Naive thymus-derived CD8-positive, alpha-beta T cell (primary cell): ENCODE measurements around the gene MID1. TPM values are rescaled to one million over a fixed set of nuclear protein-coding genes. Genes with fewer than 3 reads are reported as not detected.
A peak's percentile ranks its signal among the peaks of the same experiment; 100 is the strongest.

Experiments used
- ATAC-seq, 2 donors: fragments of 150-1000 bp; cut with Tn5 transposase in 1 of 2; sonication (Bioruptor Pico), chemical (Tn5 transposase) in 1 of 2; 1 replicate in 1 of 2; 2 replicates in 1 of 2; pipeline ENCODE4 v1.10.0; 2021; ENCODE audit warnings: mild to moderate bottlenecking in 2 of 2, moderate library complexity in 2 of 2
- POLR2A ChIA-PET: fragments of 350-600 bp; sonication (Branson Sonifier 250); formaldehyde crosslinking; loops from one replicate; lab custom pipeline; 2021; ENCODE audit warnings: antibody characterized with exemption; lab: Charles Lee
- DNase-seq, 10 donors: peaks; one replicate each; pipeline versions ENCODE4 v3.0.0 to v3.0.0-alpha.2; 2020 to 2022
- H3K27ac Mint-ChIP-seq, 10 donors: one replicate each; pipeline ENCODE4 v1.8.0; 2020 to 2022; ENCODE audit warnings: mild to moderate bottlenecking in 10 of 10, mixed read lengths in 10 of 10, moderate library complexity in 4 of 10, inconsistent platforms in 1 of 10
- H3K27me3 Mint-ChIP-seq, 5 donors: one replicate each; pipeline ENCODE4 v1.8.0; 2021 to 2022; ENCODE audit warnings: mixed read lengths in 5 of 5
- H3K36me3 Mint-ChIP-seq, 3 donors: one replicate each; pipeline ENCODE4 v1.8.0; 2020 to 2022; ENCODE audit warnings: mixed read lengths in 3 of 3, mild to moderate bottlenecking in 2 of 3, inconsistent platforms in 1 of 3
- H3K4me1 Mint-ChIP-seq, 4 donors: one replicate each; pipeline ENCODE4 v1.8.0; 2021 to 2022; ENCODE audit warnings: mixed read lengths in 4 of 4
- H3K4me3 Mint-ChIP-seq, 10 donors: one replicate each; pipeline ENCODE4 v1.8.0; 2020 to 2022; ENCODE audit warnings: mild to moderate bottlenecking in 10 of 10, mixed read lengths in 10 of 10, moderate library complexity in 6 of 10, inconsistent platforms in 1 of 10
- H3K9me3 Mint-ChIP-seq, 9 donors: one replicate each; pipeline ENCODE4 v1.8.0; 2020 to 2022; ENCODE audit warnings: mixed read lengths in 9 of 9, mild to moderate bottlenecking in 3 of 9, inconsistent platforms in 1 of 9, moderate library complexity in 1 of 9
- polyA plus RNA-seq, 3 donors: library from polyadenylated mRNA; unstranded; fragments of 300-500 nt; fragmentation: Illumina TruSeq; gene quantifications; one replicate each; pipeline ENCODE4 v1.2.3, GENCODE V29; 2021
- total RNA-seq, 8 experiments: library from RNA in 2 of 8; stranded (reverse) in 2 of 8; gene quantifications; one replicate each; pipeline ENCODE4 v1.2.3 and lab custom pipeline; 2021 to 2026

MID1 gene
- total and polyA plus RNA-seq, 5 experiments from 2014 or later: 0.31 TPM; not detected in 4

DNA sequence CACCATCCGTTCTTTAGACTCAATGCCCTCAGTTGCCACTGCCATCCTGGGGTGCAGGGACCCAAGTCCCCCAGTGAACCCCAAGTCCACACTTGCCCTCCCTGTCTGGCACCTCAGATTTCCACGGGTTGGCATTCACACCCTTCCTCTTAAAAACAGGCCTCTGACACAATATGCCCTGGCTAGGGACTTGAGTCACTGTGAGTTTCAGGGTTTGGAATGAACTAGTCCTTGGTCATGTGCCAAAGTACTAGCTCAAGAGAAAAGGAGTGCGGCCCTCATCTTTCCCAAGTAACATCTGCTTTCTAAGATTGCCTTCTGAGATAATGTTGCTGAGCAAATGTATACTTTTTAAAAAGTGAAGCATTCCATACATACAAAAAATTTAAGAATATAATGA is 134.0 kb downstream of the MID1 start:
- POLR2A ChIA-PET: no interaction called here
- no peak overlapping the region for H3K27ac Mint-ChIP-seq
- no peaks in the 10 kb centered on the region for H3K4me1 Mint-ChIP-seq

DNA sequence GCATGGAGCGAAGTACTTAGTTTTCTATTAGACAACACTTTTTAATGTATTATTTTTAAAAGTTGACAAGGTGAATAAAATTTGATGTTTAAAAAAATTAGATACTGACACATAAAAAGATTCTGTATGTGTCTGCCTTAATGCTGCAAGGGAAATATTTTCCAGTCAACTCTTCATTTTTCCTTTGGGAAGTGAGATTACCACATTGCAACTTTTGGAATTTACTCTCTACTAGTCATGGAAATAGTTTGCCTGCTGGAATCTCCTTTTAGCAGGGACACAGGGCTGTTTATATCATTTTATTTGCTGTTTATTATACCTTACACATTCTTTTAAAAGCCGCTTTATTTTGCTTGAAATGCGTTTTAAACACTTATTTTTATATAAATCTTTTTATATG is 135.1 kb downstream of the MID1 start:
- DNase-seq (no peak), ATAC-seq (no peak)
- no peaks in the 10 kb centered on the region for H3K27me3 Mint-ChIP-seq
- H3K27ac Mint-ChIP-seq: no peak overlapping the region
- POLR2A ChIA-PET: no interaction called here
- H3K9me3 Mint-ChIP-seq: peaks cover 0 to 8% (median 0%) of the 10 kb centered on the region in 9 donors
- no peaks in the 10 kb centered on the region for H3K36me3 Mint-ChIP-seq
- no peaks in the 10 kb centered on the region for H3K4me1 Mint-ChIP-seq
- no peak overlapping the region for H3K4me3 Mint-ChIP-seq

More for the DNA sequence above, 134.0 kb downstream of the MID1 start:
- no peaks in the 10 kb centered on the region for H3K36me3 Mint-ChIP-seq
- ATAC-seq (no peak), DNase-seq (no peak)
- H3K9me3 Mint-ChIP-seq: peaks cover 0 to 5% (median 0%) of the 10 kb centered on the region in 9 donors
- no peak overlapping the region for H3K4me3 Mint-ChIP-seq
- no peaks in the 10 kb centered on the region for H3K27me3 Mint-ChIP-seq

DNA sequence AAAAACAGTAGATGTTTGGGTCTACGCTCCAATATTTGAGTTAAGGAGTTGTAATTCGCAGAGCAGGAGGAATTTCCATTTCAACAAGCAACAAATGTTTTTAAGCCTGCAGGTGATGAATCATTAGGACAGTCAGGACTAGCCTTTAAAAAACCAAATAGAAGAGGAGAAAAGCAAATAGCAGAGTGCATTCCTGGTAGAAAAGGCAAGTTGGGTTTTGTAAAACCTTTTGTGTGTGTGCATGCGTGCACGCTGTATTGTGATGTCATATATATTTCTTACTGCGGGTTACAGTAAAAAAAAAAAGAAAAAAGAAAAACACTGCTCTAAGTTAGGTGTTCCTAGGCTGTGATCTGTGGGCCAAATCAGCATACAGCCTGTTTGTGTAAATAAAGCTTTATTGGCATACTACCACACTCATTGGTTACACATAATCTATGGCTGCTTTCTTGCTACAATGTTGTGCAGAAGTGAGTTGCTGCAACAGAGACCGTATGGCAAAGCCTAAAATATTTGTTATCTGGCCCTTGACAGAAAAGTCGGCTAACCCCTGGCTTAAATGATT is 135.6 kb downstream of the MID1 start:
- ATAC-seq: no peak
- Mint-ChIP-seq H3K4me3 (no peak overlapping the region), H3K4me1 (no peaks in the 10 kb centered on the region), H3K36me3 (no peaks in the 10 kb centered on the region), H3K27me3 (no peaks in the 10 kb centered on the region), H3K9me3 (peaks cover 0 to 8% (median 0%) of the 10 kb centered on the region in 9 donors), H3K27ac (no peak overlapping the region)
- POLR2A ChIA-PET: no interaction called here
- DNase-seq: no peak

DNA sequence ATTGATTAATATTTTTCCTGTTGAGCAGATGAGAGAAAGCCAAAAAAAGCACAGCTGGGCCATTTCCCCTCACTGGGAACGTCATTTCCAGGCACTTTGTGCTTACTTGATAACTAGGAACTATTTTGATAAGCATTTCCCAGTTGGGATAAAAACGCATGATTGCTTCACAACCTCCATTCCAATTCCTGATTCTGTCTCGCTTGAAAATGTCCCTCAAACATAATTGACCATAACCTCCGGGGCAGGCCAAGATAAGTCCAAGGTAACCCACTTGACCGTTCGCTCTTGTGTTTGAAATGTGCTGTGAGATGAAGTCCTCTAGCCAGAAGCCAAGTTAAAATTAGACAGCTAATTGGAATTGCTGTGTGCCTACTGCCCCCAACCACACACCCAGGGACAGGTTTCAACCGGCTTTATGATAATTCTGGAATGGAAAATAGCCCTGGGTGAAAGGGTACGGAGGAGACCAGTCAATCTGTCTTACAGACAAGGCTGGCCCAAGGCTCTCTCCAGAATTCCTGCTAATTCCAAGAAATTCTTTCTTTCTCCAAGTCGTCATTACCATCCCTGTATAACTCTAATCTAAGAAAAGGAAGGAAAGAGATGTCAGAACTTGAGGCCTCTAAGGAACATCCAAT is 137.1 kb downstream of the MID1 start:
- H3K9me3 Mint-ChIP-seq: peaks cover 0 to 10% (median 3%) of the 10 kb centered on the region in 9 donors
- no peak overlapping the region for H3K4me3 Mint-ChIP-seq
- POLR2A ChIA-PET: no interaction called here
- H3K27ac Mint-ChIP-seq: no peak overlapping the region
- H3K4me1 Mint-ChIP-seq: no peaks in the 10 kb centered on the region
- no peaks in the 10 kb centered on the region for H3K36me3 Mint-ChIP-seq
- ATAC-seq (no peak), DNase-seq (no peak)
- H3K27me3 Mint-ChIP-seq: no peaks in the 10 kb centered on the region

DNA sequence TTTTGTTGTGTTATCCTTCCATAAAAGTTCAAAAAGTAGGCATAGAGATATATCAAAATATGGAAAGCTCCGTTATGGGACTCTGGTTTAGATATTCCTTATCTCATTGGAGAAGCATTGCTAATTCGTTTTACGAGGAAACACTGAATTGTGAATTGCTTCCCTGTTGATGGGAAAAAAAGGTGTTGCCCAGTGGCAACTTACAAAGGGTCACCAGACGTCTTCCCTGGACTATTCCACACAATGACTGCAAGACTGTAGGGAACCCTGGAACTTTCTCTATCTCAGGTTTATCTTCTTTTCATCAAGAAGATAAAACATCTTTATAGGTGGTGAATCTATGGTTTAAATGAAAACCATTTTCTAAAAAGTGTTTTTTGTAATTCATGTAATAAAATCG is 137.7 kb downstream of the MID1 start:
- DNase-seq (no peak), ATAC-seq (no peak)
- Mint-ChIP-seq H3K27me3 (no peaks in the 10 kb centered on the region), H3K27ac (no peak overlapping the region), H3K9me3 (peaks cover 0 to 10% (median 3%) of the 10 kb centered on the region in 9 donors), H3K4me1 (no peaks in the 10 kb centered on the region), H3K36me3 (no peaks in the 10 kb centered on the region), H3K4me3 (peak overlapping the region in 1 of 10 donors; percentile 55)
- POLR2A ChIA-PET: no interaction called here

DNA sequence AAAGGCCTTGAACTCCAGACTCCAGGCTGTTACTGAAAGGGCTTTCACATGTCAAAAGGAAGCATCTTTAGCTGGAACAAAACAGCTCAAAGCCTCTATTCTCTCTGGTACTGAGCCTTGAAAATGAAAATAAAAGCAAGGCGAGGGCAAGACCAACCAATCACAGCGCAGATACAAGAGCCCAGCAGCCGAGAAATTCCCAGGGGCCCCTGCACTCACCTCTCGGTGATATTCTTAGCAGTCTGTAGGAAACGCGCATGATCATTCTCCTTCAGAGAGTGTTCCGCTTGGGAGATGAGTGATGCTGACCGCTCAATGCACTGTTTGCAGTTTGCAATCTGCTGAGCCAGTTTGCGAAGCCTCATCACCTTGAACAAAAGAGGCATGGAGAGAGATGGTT is 138.1 kb downstream of the MID1 start:
- no peaks in the 10 kb centered on the region for H3K36me3 Mint-ChIP-seq
- peak overlapping the region in 1 of 10 donors; percentile 55 for H3K4me3 Mint-ChIP-seq
- ATAC-seq (no peak), DNase-seq (peak in 1 of 10 donors; percentile 1)
- no peaks in the 10 kb centered on the region for H3K4me1 Mint-ChIP-seq
- POLR2A ChIA-PET: no interaction called here
- no peak overlapping the region for H3K27ac Mint-ChIP-seq
- peaks cover 0 to 10% (median 3%) of the 10 kb centered on the region in 9 donors for H3K9me3 Mint-ChIP-seq
- no peaks in the 10 kb centered on the region for H3K27me3 Mint-ChIP-seq

DNA sequence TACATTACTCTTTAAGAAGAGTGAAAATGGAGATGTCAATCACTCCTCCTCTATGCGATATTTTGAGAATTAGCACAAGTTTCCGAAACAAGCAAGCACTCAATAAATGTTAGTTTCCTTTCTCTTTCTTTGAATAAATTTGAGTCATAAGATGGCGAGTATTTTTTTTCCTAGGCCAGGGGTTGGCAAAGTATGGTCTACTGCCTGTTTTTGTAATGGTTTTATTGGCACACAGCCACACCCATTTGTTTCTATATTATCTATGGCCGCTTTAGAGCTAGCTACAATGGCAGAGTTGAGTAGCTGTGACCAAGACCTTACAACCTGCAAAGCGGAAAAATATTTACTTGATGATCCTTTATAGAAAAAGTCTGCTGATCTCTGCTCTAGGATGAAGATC is 139.5 kb downstream of the MID1 start:
- no peaks in the 10 kb centered on the region for H3K27me3 Mint-ChIP-seq
- no peak overlapping the region for H3K27ac Mint-ChIP-seq
- no peaks in the 10 kb centered on the region for H3K4me1 Mint-ChIP-seq
- no peak overlapping the region for H3K4me3 Mint-ChIP-seq
- POLR2A ChIA-PET: no interaction called here
- no peaks in the 10 kb centered on the region for H3K36me3 Mint-ChIP-seq
- DNase-seq (no peak), ATAC-seq (no peak)
- H3K9me3 Mint-ChIP-seq: peaks cover 0 to 10% (median 3%) of the 10 kb centered on the region in 9 donors

DNA sequence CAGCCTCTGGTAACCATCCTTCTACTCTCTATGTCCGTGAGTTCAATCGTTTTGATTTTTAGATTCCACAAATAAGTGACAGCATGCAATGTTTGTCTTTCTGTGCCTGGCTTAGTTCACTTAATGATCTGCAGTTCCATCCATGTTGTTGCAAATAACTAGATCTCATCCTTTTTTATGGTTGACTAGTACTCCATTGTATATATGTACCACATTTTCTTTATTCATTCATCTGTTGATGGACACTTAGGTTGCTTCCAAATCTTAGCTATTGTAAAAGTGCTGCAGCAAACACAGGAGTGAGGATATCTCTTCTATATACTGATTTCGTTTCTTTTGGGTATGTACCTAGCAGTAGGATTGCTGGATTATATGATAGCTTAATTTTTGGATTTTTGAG is 140.9 kb downstream of the MID1 start:
- no peak overlapping the region for H3K27ac Mint-ChIP-seq
- H3K4me3 Mint-ChIP-seq: no peak overlapping the region
- H3K36me3 Mint-ChIP-seq: no peaks in the 10 kb centered on the region
- DNase-seq: no peak
- H3K27me3 Mint-ChIP-seq: no peaks in the 10 kb centered on the region
- POLR2A ChIA-PET: no interaction called here
- no peaks in the 10 kb centered on the region for H3K4me1 Mint-ChIP-seq
- peaks cover 0 to 9% (median 3%) of the 10 kb centered on the region in 9 donors for H3K9me3 Mint-ChIP-seq
- no peak for ATAC-seq

DNA sequence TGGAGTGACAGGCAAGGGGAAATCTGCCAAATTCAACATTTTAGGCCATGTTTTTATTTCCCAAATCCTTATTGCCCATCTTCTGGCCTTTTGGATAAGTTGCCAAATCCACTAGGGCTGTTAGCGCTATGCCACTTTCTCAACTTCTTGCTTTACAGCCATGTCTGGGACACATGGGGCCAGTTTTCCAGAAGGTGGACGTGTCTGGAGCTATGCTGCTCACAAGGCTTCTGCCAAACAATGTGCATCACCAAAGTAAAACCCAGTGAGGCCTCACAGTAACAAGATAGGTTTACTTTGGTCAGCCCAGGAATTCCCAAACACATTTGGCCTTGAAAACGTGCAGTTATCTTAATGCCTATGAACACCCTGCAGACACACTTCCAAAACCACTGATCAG is 142.9 kb downstream of the MID1 start:
- POLR2A ChIA-PET: no interaction called here

DNA sequence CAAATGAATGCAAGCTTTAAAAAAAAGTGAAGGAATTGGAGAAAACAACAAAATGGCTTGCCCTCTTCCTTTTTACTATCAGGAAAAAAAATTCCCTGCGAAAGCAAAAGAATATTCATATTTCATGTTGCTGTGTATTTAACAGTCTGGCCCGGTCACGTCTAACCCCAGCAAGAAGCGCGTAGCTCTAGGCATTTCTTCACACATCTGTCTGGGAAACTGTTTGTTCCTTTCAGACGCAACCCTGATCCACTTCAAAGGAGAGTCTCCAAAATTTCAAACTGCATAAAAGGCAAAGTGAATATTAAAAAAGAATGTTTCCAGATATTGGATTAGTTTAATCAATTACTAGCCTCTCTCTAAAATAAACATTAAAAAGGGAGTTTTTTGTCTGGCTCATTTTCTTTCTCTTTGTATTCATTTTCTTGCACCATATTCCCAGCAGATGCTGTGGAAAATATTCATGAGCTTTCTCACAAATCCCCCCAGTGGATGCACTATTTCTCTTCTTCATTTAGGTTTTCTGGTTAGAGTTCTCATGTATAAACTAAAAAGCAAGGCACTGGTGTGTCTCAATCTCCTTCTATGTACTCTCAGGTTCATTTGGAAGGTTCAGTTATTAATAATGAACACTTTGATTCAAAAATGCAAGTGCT is 145.3 kb downstream of the MID1 start:
- DNase-seq (no peak), ATAC-seq (no peak)
- no peak overlapping the region for H3K4me3 Mint-ChIP-seq
- H3K4me1 Mint-ChIP-seq: no peaks in the 10 kb centered on the region
- POLR2A ChIA-PET: no interaction called here
- no peak overlapping the region for H3K27ac Mint-ChIP-seq
- no peaks in the 10 kb centered on the region for H3K36me3 Mint-ChIP-seq
- H3K27me3 Mint-ChIP-seq: no peaks in the 10 kb centered on the region
- peaks cover 0 to 9% (median 2%) of the 10 kb centered on the region in 9 donors for H3K9me3 Mint-ChIP-seq

More for the DNA sequence above, 142.9 kb downstream of the MID1 start:
- Mint-ChIP-seq H3K9me3 (peaks cover 0 to 9% (median 3%) of the 10 kb centered on the region in 9 donors), H3K4me1 (no peaks in the 10 kb centered on the region), H3K27ac (no peak overlapping the region), H3K36me3 (no peaks in the 10 kb centered on the region), H3K27me3 (no peaks in the 10 kb centered on the region), H3K4me3 (no peak overlapping the region)
- ATAC-seq (no peak), DNase-seq (no peak)

DNA sequence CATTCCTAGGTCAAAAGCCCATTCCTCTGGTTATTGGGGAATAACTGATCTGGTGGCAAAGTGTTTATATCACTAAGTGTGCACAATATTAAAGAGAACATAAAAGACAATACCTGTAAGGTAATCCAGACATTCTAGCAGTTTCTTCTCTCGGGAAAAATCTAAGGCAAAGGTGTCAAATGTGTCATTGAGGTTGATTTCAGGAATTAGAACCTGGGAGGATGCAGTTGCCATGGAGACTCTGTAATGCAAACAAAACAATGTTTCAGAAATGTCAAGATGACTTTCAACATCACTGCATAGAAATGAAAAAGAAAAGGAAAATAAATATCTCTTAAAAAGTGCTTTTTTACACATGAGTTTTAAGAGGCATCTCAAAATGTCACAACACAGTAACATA is 145.9 kb downstream of the MID1 start:
- Mint-ChIP-seq H3K4me1 (no peaks in the 10 kb centered on the region), H3K4me3 (no peak overlapping the region), H3K36me3 (no peaks in the 10 kb centered on the region), H3K9me3 (peaks cover 0 to 5% (median 2%) of the 10 kb centered on the region in 9 donors), H3K27me3 (no peaks in the 10 kb centered on the region), H3K27ac (no peak overlapping the region)
- POLR2A ChIA-PET: no interaction called here
- no peak for DNase-seq
- no peak for ATAC-seq

DNA sequence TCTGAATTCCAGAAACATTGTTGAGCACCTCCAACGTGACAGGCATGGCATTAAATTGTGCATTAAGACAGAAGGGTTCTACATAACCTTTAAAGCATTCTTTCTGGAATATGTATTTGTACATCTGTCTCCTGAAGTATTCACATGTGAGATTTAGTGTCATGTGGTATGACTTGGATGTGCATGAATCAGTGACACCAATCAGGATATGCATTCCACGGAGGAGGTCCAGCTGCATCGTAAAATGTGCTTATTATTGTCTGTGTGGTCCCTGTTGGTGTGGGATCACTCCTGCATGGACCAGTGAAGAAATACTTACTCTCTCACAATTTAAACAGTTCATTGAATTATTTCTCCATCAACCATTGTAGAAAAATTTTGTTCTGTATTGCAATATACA is 149.0 kb downstream of the MID1 start:
- no peak overlapping the region for H3K27ac Mint-ChIP-seq
- H3K27me3 Mint-ChIP-seq: no peaks in the 10 kb centered on the region
- H3K9me3 Mint-ChIP-seq: peaks cover 0 to 4% (median 0%) of the 10 kb centered on the region in 9 donors
- no peaks in the 10 kb centered on the region for H3K36me3 Mint-ChIP-seq
- POLR2A ChIA-PET: no interaction called here
- H3K4me1 Mint-ChIP-seq: peaks cover 0 to 4% (median 0%) of the 10 kb centered on the region in 4 donors
- no peak overlapping the region for H3K4me3 Mint-ChIP-seq
- ATAC-seq: no peak
- no peak for DNase-seq

DNA sequence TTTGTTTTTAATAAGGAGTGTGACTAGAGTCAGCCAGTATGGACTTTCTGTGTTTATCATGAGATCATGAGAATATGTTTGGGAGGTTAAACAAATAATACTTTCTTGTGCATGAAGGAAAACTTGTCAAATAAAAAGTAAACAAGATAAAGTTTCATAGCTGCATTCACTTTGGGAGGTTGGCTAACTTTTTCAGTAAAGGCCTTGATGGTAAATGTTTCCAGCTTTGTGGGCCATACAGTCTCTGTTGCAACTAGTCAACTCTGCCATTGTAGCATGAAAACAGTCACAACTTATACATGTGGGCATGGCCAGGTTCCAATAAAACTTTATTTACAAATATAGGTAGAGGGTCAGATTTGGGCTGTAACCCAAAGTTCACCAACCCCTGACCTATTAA is 150.4 kb downstream of the MID1 start:
- no peak for DNase-seq
- peaks cover 0 to 4% (median 0%) of the 10 kb centered on the region in 4 donors for H3K4me1 Mint-ChIP-seq
- H3K4me3 Mint-ChIP-seq: no peak overlapping the region
- no peak overlapping the region for H3K27ac Mint-ChIP-seq
- no peak for ATAC-seq
- H3K36me3 Mint-ChIP-seq: no peaks in the 10 kb centered on the region
- peaks cover 0 to 4% (median 0%) of the 10 kb centered on the region in 9 donors for H3K9me3 Mint-ChIP-seq
- no peaks in the 10 kb centered on the region for H3K27me3 Mint-ChIP-seq
- POLR2A ChIA-PET: no interaction called here
